ENCODE results near the gene COL25A1. TPM values are rescaled to one million over a fixed set of nuclear protein-coding genes. Genes with fewer than 3 reads are reported as not detected.
"Not testable (repeated sequence)": the region's sequence is repeated elsewhere in the genome, so short reads cannot be mapped to it uniquely, and the experiment has no call there.

COL25A1 gene
- total RNA-seq, 2 donors from 2014 or later, result 0.29 TPM; not detected in 1

DNA sequence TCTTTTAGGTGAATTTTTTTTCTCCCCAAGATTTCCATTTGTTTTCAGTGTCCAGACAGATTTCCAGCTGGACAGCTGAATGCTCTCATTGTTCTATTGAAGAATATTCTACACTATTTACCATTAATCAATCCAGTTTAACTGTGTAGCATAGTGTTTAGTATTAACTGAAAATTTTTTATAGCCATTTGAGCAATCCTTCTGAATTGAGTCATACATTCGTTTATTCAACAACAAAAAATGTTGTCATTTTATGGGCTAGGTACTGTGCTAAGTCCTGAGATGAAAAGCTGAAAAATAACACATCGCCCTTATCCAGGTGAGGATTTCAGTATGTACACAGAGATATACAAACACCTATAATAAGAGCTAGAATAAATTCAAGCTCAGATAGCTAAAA lies 223.3 kb downstream of the COL25A1 start:
- Histone ChIP-seq H3K27ac (no peak overlapping the region), H3K9me3 (no peaks in the 10 kb centered on the region), H3K9ac (ENCODE audit: low read depth in 2 of 2, low read length in 2 of 2) (no peak overlapping the region), H3K4me3 (no peak overlapping the region), H3K36me3 (no peaks in the 10 kb centered on the region), H3K27me3 (no peaks in the 10 kb centered on the region), H3K4me1 (no peaks in the 10 kb centered on the region)
- TF ChIP-seq, protein P1, sequence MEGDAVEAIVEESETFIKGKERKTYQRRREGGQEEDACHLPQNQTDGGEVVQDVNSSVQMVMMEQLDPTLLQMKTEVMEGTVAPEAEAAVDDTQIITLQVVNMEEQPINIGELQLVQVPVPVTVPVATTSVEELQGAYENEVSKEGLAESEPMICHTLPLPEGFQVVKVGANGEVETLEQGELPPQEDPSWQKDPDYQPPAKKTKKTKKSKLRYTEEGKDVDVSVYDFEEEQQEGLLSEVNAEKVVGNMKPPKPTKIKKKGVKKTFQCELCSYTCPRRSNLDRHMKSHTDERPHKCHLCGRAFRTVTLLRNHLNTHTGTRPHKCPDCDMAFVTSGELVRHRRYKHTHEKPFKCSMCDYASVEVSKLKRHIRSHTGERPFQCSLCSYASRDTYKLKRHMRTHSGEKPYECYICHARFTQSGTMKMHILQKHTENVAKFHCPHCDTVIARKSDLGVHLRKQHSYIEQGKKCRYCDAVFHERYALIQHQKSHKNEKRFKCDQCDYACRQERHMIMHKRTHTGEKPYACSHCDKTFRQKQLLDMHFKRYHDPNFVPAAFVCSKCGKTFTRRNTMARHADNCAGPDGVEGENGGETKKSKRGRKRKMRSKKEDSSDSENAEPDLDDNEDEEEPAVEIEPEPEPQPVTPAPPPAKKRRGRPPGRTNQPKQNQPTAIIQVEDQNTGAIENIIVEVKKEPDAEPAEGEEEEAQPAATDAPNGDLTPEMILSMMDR (IDR thresholded peaks at IDR 0.05), result no peak
- no peak for DNase-seq
- intact Hi-C loops (cut with DNase I), result no loop called here

DNA sequence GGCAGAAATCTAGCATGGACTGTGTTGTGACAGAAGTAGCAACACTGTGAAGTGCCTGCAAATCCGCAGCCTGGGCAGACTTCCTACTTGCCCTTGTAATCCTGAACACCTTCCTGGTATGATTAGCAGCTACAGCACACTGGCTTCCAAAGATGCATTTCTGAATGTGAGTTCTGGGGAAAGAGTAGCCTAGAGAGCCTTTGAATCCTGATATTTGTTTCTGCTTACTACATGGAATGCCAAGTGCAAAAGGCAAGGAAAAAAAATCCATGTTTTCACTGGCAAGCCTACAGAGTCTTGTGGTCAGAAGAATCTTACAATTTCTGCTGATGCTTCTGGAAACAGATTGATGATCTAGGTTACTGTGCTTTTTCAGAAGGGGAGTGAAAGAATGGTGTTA lies 223.7 kb downstream of the COL25A1 start:
- intact Hi-C loops (cut with DNase I), result no loop called here
- Histone ChIP-seq H3K27ac (no peak overlapping the region), H3K36me3 (no peaks in the 10 kb centered on the region), H3K9ac (ENCODE audit: low read depth in 2 of 2, low read length in 2 of 2) (no peak overlapping the region), H3K27me3 (no peaks in the 10 kb centered on the region), H3K4me3 (no peak overlapping the region), H3K4me1 (no peaks in the 10 kb centered on the region), H3K9me3 (no peaks in the 10 kb centered on the region)
- no peak for DNase-seq
- TF ChIP-seq, protein P1 (IDR thresholded peaks at IDR 0.05), result no peak

GRCh38 chr4:109077505-109077904 lies 225.0 kb downstream of the COL25A1 start:
- no peaks in the 10 kb centered on the region for H3K4me1 ChIP-seq
- intact Hi-C loops (cut with DNase I), result no loop called here

DNA sequence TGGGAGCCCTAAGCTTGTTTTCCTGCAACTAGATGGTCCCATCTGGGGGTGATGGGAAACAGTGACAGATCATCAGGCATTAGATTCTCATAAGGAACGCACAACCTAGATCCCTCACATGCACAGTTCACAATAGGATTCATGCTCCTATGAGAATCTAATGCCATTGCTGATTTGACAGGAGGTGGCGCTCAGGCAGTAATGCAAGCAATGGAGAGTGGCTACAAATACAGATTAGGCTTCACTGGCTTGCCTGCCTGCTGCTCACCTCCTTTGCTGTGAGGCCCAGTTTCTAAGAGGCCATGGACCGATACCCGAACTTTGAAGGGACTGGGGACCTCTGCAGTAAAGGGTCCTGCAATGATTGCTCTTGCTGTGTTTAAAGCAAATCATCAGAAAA lies 225.7 kb downstream of the COL25A1 start:
- DNase-seq; H3K9me3 ChIP-seq; intact Hi-C loops (cut with DNase I); H3K27ac ChIP-seq; H3K4me3 ChIP-seq; H3K27me3 ChIP-seq; H3K9ac ChIP-seq (ENCODE audit: low read depth in 2 of 2, low read length in 2 of 2); H3K36me3 ChIP-seq; H3K4me1 ChIP-seq: not testable (repeated sequence)

More at GRCh38 chr4:109077505-109077904, 225.0 kb downstream of the COL25A1 start:
- Histone ChIP-seq H3K27me3 (no peaks in the 10 kb centered on the region), H3K9me3 (no peaks in the 10 kb centered on the region), H3K36me3 (no peaks in the 10 kb centered on the region), H3K4me3 (no peak overlapping the region), H3K27ac (no peak overlapping the region), H3K9ac (ENCODE audit: low read depth in 2 of 2, low read length in 2 of 2) (no peak overlapping the region)
- TF ChIP-seq, protein P1 (IDR thresholded peaks at IDR 0.05), result no peak
- DNase-seq, result no peak

DNA sequence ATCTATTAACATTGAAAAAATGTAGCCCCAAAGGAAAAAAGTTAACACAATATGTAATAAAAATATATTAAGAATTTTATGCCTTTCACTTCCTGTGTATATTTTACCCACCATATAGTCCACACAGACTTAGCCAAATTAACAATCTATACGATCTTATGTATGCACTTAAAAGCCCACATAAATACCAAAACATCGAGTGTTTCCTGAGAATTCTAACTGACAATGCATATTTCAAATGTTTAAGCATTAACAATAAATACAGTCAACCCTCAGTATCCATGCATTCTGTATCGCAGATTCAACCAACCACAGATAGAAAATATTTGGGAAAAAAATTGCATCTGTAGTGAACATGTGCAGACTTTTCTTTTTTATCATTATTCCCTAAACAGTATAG lies 226.8 kb downstream of the COL25A1 start:
- Histone ChIP-seq H3K4me1 (no peaks in the 10 kb centered on the region), H3K9ac (ENCODE audit: low read depth in 2 of 2, low read length in 2 of 2) (no peak overlapping the region), H3K36me3 (no peaks in the 10 kb centered on the region), H3K9me3 (no peaks in the 10 kb centered on the region), H3K4me3 (no peak overlapping the region), H3K27ac (no peak overlapping the region), H3K27me3 (no peaks in the 10 kb centered on the region)
- intact Hi-C loops (cut with DNase I), result no loop called here
- TF ChIP-seq, protein P1 (IDR thresholded peaks at IDR 0.05), result no peak
- no peak for DNase-seq

DNA sequence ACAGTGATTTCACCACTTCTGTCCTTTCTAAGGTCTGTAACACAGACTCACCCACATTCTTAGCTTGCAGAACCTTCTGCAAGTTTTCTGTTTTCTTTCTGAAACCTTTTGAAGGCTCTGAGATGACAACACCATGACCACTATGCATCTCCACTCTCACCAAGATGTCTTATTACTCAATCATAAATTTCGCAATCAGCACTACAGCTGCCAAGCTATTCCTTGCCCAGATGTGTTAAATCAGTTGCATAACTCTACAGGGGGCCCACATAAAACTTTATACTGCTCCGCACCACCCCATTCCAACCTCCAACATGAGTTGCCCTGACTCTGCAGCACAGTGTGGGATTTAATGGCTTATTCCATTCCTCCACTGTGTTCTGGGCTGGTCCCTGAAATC lies 229.9 kb downstream of the COL25A1 start:
- Histone ChIP-seq H3K36me3 (no peaks in the 10 kb centered on the region), H3K4me3 (no peak overlapping the region), H3K4me1 (no peaks in the 10 kb centered on the region), H3K9ac (ENCODE audit: low read depth in 2 of 2, low read length in 2 of 2) (no peak overlapping the region), H3K27ac (no peak overlapping the region), H3K9me3 (no peaks in the 10 kb centered on the region), H3K27me3 (no peaks in the 10 kb centered on the region)
- intact Hi-C loops (cut with DNase I), result no loop called here
- TF ChIP-seq, protein P1 (IDR thresholded peaks at IDR 0.05), result no peak
- DNase-seq, result no peak

- H3K36me3 ChIP-seq; intact Hi-C loops (cut with DNase I); H3K27ac ChIP-seq; H3K4me1 ChIP-seq; H3K27me3 ChIP-seq; H3K4me3 ChIP-seq; H3K9me3 ChIP-seq; H3K9ac ChIP-seq (ENCODE audit: low read depth in 2 of 2, low read length in 2 of 2); DNase-seq: not testable (repeated sequence)
These were observed 231.8 kb downstream of the COL25A1 start for GRCh38 chr4:109070677-109071076.
